Fibroblast of pulmonary artery (primary cell): Measurements from ENCODE around the gene DRAP1.

ENCODE experiments used
- DNase-seq: peaks from one replicate; pipeline ENCODE4 v3.0.0-alpha.2; 2010; ENCODE audit warnings: low read depth
- H3K4me3 ChIP-seq: replicated peaks from 2 replicates; pipeline ENCODE4 v1.5.1; 2011; ENCODE audit warnings: low read depth, mild to moderate bottlenecking, control low read depth, low read length, moderate library complexity
- TF ChIP-seq, protein P1 (sequence below): IDR thresholded peaks from 2 replicates; pipeline ENCODE4 v1.5.1; 2011; ENCODE audit warnings: mild to moderate bottlenecking, control low read depth, low read length, inconsistent platforms; ENCODE audit errors: missing control alignments

DRAP1 gene

DNA sequence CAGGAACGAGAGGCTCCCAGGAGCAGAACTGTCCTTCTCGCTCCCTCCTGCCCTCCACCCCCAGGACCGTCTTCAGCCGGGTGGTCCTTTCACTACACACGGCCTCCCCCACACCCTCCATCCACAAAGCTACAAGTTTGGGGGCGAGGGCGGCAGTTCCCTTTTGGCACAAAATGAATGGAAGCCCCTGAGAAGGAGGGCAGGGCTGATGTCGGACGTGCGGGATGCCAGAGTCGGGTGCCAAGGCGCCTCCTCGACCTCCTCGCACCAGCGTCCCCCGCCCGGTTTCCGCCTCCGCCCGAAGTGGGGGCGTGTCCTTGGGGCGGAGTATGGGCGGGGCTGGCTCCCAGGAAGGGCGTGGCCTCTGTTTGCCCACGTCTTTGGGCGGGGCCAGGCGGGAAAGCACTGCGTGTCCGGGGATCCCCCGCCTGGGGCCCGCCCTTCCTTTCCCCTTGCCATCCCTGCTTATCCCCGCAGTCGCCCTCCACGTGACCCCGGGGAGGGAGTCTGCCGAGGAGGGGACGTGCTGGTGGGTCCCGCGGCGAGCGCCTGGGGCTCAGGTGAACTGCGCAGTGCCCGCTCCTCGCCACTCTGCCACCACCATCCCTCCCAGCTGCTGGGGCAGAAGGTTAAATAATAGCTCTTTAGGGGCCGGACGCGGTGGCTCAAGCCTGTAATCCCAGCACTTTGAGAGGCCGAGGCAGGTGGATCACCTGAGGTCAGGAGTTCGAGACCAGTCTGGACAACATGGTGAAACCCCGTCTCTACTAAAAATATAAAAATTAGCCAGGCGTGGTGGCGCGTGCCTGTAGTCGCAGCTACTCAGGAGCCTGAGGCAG, 45.7 kb upstream of the DRAP1 start:
- peak overlapping the region; percentile 67 for H3K4me3 ChIP-seq
- TF ChIP-seq, protein P1, sequence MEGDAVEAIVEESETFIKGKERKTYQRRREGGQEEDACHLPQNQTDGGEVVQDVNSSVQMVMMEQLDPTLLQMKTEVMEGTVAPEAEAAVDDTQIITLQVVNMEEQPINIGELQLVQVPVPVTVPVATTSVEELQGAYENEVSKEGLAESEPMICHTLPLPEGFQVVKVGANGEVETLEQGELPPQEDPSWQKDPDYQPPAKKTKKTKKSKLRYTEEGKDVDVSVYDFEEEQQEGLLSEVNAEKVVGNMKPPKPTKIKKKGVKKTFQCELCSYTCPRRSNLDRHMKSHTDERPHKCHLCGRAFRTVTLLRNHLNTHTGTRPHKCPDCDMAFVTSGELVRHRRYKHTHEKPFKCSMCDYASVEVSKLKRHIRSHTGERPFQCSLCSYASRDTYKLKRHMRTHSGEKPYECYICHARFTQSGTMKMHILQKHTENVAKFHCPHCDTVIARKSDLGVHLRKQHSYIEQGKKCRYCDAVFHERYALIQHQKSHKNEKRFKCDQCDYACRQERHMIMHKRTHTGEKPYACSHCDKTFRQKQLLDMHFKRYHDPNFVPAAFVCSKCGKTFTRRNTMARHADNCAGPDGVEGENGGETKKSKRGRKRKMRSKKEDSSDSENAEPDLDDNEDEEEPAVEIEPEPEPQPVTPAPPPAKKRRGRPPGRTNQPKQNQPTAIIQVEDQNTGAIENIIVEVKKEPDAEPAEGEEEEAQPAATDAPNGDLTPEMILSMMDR: no peak
- peak; percentile 91 for DNase-seq

DNA sequence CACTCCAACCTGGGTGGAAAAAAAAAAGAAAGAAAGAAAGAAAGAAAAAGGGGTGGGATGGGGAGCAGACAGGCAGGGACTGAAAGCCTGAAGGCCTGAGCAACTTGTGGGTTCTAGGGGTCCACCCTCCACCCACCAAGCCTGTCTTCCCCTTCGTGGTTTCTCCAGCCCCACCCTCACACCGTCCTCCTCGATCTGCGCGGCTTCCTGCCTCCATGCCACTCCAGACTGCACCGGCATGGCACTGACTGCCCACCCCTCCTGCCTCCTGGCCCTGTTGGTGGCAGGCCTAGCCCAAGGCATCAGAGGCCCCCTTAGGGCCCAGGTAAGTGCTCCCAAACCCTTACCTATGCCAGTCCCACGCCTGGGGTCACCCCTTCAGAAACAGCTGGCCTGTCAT, 39.6 kb upstream of the DRAP1 start, which contains the start of gene CTSW:
Gene CTSW, plus strand, starts transcription at position 221 of the 400 bp plus-strand sequence. Its CDS starts 18 bp downstream, at position 239.
- TF ChIP-seq, protein P1: no peak
- H3K4me3 ChIP-seq: no peak within 1 kb of the TSS
- no peak for DNase-seq

DNA sequence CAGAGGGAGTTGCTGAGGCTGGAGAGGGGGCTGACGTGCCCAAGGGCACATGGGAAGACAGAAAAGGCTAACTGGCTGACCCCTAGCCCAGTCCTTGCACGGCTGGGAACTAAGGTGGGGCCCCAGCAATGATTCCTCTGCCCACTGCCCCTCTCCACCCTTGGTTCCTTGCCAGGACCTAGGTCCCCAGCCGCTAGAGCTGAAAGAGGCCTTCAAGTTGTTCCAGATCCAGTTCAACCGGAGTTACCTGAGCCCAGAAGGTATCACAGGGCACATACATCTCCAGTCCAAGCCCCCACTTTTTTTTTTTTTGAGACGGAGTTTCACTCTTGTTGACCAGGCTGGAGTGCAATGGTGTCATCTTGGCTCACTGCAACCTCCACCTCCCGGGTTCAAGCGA, 39.2 kb upstream of the DRAP1 start:
- TF ChIP-seq, protein P1: no peak
- no peak overlapping the region for H3K4me3 ChIP-seq
- no peak for DNase-seq

DNA sequence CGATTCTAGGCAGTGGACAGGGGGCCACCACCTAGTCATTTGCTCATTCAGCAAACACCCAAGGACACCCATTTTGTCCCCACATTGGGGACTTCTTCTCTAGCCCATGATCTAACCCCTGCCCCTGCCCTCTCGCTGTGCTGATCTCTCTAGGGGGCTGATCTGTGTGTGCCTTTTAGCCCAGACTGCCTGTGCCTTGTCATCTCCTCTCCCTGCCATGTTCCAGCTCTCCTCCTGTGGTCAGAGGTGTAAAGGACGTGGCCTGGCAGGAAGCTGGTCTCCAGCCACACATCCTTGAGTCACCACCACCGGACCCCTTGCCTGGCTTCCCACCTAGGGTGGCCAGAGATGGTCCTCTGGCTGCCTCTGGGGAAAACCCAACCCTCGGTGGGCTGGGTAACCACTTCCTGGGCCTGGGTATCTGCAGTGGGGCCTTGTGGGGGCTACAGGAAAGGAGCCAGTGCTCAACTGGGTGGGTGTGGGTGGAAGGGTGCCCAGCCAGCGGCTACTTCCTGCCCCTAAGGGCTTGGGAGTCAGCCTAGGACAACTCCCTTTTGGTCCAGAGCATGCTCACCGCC, 38.3 kb upstream of the DRAP1 start:
- H3K4me3 ChIP-seq: no peak overlapping the region
- TF ChIP-seq, protein P1: no peak
- DNase-seq: no peak

DNA sequence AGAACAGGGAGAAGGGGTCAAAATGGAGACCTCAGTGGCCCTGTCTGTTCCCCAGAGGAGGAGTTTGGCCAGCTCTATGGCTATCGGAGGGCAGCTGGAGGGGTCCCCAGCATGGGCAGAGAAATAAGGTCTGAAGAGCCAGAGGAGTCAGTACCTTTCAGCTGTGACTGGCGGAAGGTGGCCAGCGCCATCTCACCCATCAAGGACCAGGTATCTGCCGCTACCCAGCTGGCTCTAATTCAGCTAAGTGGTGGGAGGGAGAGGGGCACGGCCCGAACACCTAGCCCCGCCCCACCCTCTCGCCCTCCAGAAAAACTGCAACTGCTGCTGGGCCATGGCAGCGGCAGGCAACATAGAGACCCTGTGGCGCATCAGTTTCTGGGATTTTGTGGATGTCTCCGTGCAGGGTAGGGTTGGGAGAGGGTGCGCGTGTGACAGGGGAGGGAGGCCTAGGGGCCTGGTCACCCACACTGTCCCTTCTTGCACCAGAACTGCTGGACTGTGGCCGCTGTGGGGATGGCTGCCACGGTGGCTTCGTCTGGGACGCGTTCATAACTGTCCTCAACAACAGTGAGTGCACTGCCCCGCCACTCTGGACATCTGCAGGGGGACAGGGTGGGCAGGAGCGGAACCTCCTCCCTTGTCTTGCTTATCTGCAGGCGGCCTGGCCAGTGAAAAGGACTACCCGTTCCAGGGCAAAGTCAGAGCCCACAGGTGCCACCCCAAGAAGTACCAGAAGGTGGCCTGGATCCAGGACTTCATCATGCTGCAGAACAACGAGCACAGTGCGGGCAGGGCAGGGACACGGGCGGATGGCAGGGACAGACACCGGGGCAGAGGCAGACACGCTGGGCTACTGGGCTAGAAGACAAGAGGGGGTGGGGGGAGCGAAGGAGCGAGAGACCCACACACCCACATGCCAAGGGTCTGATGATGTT, 36.8 kb upstream of the DRAP1 start:
- H3K4me3 ChIP-seq: no peak overlapping the region
- no peak for DNase-seq
- TF ChIP-seq, protein P1: no peak

DNA sequence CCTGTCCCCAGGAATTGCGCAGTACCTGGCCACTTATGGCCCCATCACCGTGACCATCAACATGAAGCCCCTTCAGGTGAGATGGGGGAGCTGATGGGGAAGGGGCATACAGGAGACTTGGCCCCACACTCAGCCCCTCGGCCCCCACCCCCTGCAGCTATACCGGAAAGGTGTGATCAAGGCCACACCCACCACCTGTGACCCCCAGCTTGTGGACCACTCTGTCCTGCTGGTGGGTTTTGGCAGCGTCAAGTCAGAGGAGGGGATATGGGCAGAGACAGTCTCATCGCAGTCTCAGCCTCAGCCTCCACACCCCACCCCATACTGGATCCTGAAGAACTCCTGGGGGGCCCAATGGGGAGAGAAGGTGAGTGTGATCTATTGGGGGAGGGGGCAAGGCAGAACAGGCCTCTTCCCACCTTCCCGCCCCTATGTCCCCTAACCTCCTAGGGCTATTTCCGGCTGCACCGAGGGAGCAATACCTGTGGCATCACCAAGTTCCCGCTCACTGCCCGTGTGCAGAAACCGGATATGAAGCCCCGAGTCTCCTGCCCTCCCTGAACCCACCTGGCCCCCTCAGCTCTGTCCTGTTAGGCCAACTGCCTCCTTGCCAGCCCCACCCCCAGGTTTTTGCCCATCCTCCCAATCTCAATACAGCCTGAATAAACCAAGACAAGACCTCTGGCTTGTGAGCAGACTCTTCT, 36.0 kb upstream of the DRAP1 start:
- no peak for DNase-seq
- TF ChIP-seq, protein P1: no peak
- no peak overlapping the region for H3K4me3 ChIP-seq
